Measurements from ENCODE around the gene TRAPPC14.

The TRAPPC14 gene

GRCh38 chr7:100119970-100120732, 38.4 kb downstream of the TRAPPC14 start:
- DNase-seq (ENCODE audit: low read depth): peak; percentile 71
- TF ChIP-seq CTCF (IDR thresholded peaks at IDR 0.05; ENCODE audit: insufficient read depth, low read depth, low read length, missing control alignments): no peak
- H3K4me3 ChIP-seq (ENCODE audit: low read depth, low read length): peak overlapping the region; percentile 99

GRCh38 chr7:100119072-100119969, 39.2 kb downstream of the TRAPPC14 start, which contains the start of the genes CNPY4 and TAF6:
Gene CNPY4, plus strand, starts transcription at chr7:100119634. Its CDS starts 111 bp downstream, at chr7:100119745.
Gene TAF6, minus strand, starts transcription at chr7:100119358. Its CDS starts 5,149 bp downstream, at chr7:100114209.
- no peak for TF ChIP-seq CTCF (IDR thresholded peaks at IDR 0.05; ENCODE audit: insufficient read depth, low read depth, low read length, missing control alignments)
- peak; percentile 97 for DNase-seq (ENCODE audit: low read depth)
- peak within 1 kb of the TSS; percentile 99 for H3K4me3 ChIP-seq (ENCODE audit: low read depth, low read length)

GRCh38 chr7:100118388-100119071, 40.0 kb downstream of the TRAPPC14 start:
- H3K4me3 ChIP-seq (ENCODE audit: low read depth, low read length): peak overlapping the region; percentile 99
- no peak for DNase-seq (ENCODE audit: low read depth)
- TF ChIP-seq CTCF (IDR thresholded peaks at IDR 0.05; ENCODE audit: insufficient read depth, low read depth, low read length, missing control alignments): no peak

GRCh38 chr7:100115026-100115425, 43.5 kb downstream of the TRAPPC14 start:
- H3K4me3 ChIP-seq (ENCODE audit: low read depth, low read length): no peak overlapping the region
- no peak for TF ChIP-seq CTCF (IDR thresholded peaks at IDR 0.05; ENCODE audit: insufficient read depth, low read depth, low read length, missing control alignments)
- no peak for DNase-seq (ENCODE audit: low read depth)

- DNase-seq (ENCODE audit: low read depth): no peak
- TF ChIP-seq CTCF (IDR thresholded peaks at IDR 0.05; ENCODE audit: insufficient read depth, low read depth, low read length, missing control alignments): no peak
- H3K4me3 ChIP-seq (ENCODE audit: low read depth, low read length): no peak overlapping the region
Measured at GRCh38 chr7:100111914-100112313, 46.6 kb downstream of the TRAPPC14 start.

GRCh38 chr7:100111156-100111555, 47.4 kb downstream of the TRAPPC14 start:
- H3K4me3 ChIP-seq (ENCODE audit: low read depth, low read length): no peak overlapping the region
- no peak for DNase-seq (ENCODE audit: low read depth)
- no peak for TF ChIP-seq CTCF (IDR thresholded peaks at IDR 0.05; ENCODE audit: insufficient read depth, low read depth, low read length, missing control alignments)
